ENCODE measurements around the gene MTX2. TPM values are rescaled to one million over a fixed set of nuclear protein-coding genes. Genes with fewer than 3 reads are reported as not detected.
A peak's percentile ranks its signal among the peaks of the same experiment; 100 is the strongest.

MTX2 gene
- total RNA-seq, 2 experiments from 2014 or later = 27.3 to 30.1 TPM

- no peaks in the 10 kb centered on the region for H3K4me1 Mint-ChIP-seq (ENCODE audit: low read depth)
- intact Hi-C loops (cut with micrococcal nuclease) = no loop called here
- ChIA-PET POLR2A (no interaction called here), CTCF (no interaction called here)
- no peaks in the 10 kb centered on the region for H3K36me3 Mint-ChIP-seq (ENCODE audit: low read depth)
- DNase-seq (no peak), ATAC-seq (no peak)
- H3K27me3 Mint-ChIP-seq = peaks cover 15% of the 10 kb centered on the region
- peaks cover 7% of the 10 kb centered on the region for H3K9me3 Mint-ChIP-seq
- H3K4me3 Mint-ChIP-seq = no peak overlapping the region
- H3K27ac Mint-ChIP-seq = no peak overlapping the region
- TF ChIP-seq CTCF (IDR thresholded peaks at IDR 0.05) = no peak
These were observed 17.3 kb upstream of the MTX2 start for GRCh38 chr2:176251928-176252327.

GRCh38 chr2:176260689-176261088, 8.6 kb upstream of the MTX2 start:
- TF ChIP-seq CTCF (IDR thresholded peaks at IDR 0.05) = no peak
- Mint-ChIP-seq H3K27me3 (peaks cover 7% of the 10 kb centered on the region), H3K4me1 (ENCODE audit: low read depth) (no peaks in the 10 kb centered on the region), H3K27ac (no peak overlapping the region), H3K9me3 (no peaks in the 10 kb centered on the region), H3K4me3 (no peak overlapping the region), H3K36me3 (ENCODE audit: low read depth) (no peaks in the 10 kb centered on the region)
- ChIA-PET CTCF (no interaction called here), POLR2A (interaction anchor here (0.8 kb wide), 1 partner anchor 31 kb away, joined by 3 read pairs; no protein-coding TSS in a partner anchor)
- ATAC-seq (no peak), DNase-seq (no peak)
- intact Hi-C loops (cut with micrococcal nuclease) = no loop called here

- intact Hi-C loops (cut with micrococcal nuclease) = no loop called here
- no peaks in the 10 kb centered on the region for H3K9me3 Mint-ChIP-seq
- H3K4me1 Mint-ChIP-seq (ENCODE audit: low read depth) = no peaks in the 10 kb centered on the region
- ATAC-seq (no peak), DNase-seq (no peak)
- TF ChIP-seq CTCF (IDR thresholded peaks at IDR 0.05) = no peak
- no peak overlapping the region for H3K27ac Mint-ChIP-seq
- POLR2A ChIA-PET = no interaction called here
- no peak overlapping the region for H3K4me3 Mint-ChIP-seq
- H3K27me3 Mint-ChIP-seq = peaks cover 7% of the 10 kb centered on the region
- H3K36me3 Mint-ChIP-seq (ENCODE audit: low read depth) = no peaks in the 10 kb centered on the region
- CTCF ChIA-PET = no interaction called here
These were observed 8.1 kb upstream of the MTX2 start for GRCh38 chr2:176261136-176261535.

DNA sequence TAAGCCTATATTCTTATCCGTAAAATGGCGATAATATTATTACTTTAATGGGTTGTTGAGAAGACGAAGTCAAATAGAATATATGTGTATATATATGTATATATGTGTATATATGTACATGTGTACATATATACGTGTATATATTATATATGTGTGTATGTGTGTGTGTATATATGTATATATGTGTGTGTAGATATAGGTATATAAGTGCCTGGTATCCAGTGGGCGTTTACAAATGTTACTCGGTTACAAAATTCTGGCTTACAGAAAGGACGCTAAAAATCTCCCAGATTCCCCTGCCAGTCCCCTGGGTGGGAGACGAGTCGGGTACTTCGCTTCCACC, 295 bp upstream of the MTX2 start:
- H3K36me3 Mint-ChIP-seq (ENCODE audit: low read depth) = peaks cover 3% of the 10 kb centered on the region
- H3K4me3 Mint-ChIP-seq = peak overlapping the region; percentile 94
- H3K4me1 Mint-ChIP-seq (ENCODE audit: low read depth) = peaks cover 17% of the 10 kb centered on the region
- DNase-seq = no peak
- no peaks in the 10 kb centered on the region for H3K9me3 Mint-ChIP-seq
- POLR2A ChIA-PET = interaction anchor here (0.6 kb wide), 1 partner anchor 493 kb away, joined by 3 read pairs; no protein-coding TSS in a partner anchor
- peaks cover 4% of the 10 kb centered on the region for H3K27me3 Mint-ChIP-seq
- peak; percentile 27 for ATAC-seq
- no peak for TF ChIP-seq CTCF (IDR thresholded peaks at IDR 0.05)
- CTCF ChIA-PET = interaction anchor here (1.1 to 1.8 kb wide), 4 partner anchors 13 to 285 kb away, joined by 3 to 7 read pairs (median 4); no protein-coding TSS in a partner anchor
- intact Hi-C loops (cut with micrococcal nuclease) = no loop called here
- peak overlapping the region; percentile 95 for H3K27ac Mint-ChIP-seq

- intact Hi-C loops (cut with micrococcal nuclease) = no loop called here
- H3K4me1 Mint-ChIP-seq (ENCODE audit: low read depth) = peaks cover 17% of the 10 kb centered on the region
- DNase-seq (no peak), ATAC-seq (no peak)
- ChIA-PET POLR2A (no interaction called here), CTCF (interaction anchor here (0.7 to 1.1 kb wide), 2 partner anchors 15 to 24 kb away, joined by 3 read pairs; no protein-coding TSS in a partner anchor)
- TF ChIP-seq CTCF (IDR thresholded peaks at IDR 0.05) = no peak
- no peaks in the 10 kb centered on the region for H3K9me3 Mint-ChIP-seq
- peaks cover 3% of the 10 kb centered on the region for H3K36me3 Mint-ChIP-seq (ENCODE audit: low read depth)
- peak overlapping the region; percentile 94 for H3K4me3 Mint-ChIP-seq
- peak overlapping the region; percentile 95 for H3K27ac Mint-ChIP-seq
- peaks cover 1% of the 10 kb centered on the region for H3K27me3 Mint-ChIP-seq
These were observed 983 bp downstream of the MTX2 start for GRCh38 chr2:176270100-176270750.
